ENCODE measurements around the gene SMYD3.

The SMYD3 gene

GRCh38 chr1:246200738-246201137 is 306.3 kb downstream of the SMYD3 start:
- no peak for DNase-seq

GRCh38 chr1:246200225-246200624 is 306.9 kb downstream of the SMYD3 start:
- DNase-seq = no peak

DNA sequence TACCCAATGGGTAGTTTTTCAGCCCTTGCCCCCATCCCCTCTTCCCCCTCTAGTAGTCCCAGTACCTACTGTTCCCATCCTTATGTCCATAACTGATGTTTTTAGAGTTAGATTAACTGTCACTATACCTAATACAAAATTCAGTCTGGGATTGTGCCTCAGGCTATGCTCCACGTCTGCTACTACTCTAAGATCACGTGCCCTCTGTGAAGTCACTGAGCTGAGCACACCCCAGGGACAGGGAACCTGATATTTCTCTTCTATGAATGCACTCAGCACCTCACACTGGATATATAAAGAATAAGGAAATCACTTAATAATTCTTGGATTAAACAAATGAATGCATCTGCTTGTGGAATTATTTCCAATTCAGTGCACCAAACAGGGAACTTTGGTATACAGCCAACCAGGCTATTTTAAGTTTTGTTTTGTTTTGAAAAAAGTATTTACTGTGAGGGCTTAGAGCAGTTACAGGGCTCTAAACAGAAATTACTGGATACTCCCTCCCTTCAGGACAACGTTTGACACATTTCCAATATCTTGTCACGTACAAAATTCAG is 307.9 kb downstream of the SMYD3 start:
- DNase-seq = no peak

DNA sequence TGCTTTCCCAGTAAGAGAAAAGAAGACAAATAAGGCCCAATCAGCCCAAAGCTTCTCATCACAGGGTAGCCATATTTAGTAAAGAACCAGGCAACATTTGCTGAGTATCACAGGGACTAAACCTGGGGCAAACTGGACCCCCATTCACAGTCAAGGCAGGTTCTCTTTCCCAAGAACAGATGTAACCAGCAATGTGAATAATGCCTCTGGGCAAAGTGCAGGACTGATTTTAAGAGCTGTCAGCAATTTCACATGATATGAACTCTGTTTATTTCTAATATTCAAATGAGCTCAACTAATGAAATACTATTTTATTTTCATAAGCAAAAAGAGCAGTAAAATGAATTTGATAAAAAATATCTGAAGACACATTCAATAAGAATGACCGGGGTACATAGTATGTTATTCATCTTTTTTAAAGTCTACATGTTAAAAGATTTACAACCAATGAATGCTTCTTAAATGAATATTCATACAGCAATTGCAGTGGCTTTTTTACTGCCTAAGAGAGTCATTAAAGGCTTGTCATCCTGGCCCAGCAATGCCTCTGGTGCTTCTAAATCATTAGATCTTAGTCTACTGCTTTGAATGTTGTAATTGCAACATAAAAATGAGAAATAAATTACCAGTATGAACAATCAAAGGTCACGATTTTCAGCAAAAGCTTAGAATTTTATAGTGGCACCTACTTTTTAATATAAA is 308.8 kb downstream of the SMYD3 start:
- DNase-seq = peak; percentile 35

GRCh38 chr1:246197076-246197475 is 310.0 kb downstream of the SMYD3 start:
- DNase-seq = no peak

GRCh38 chr1:246195296-246195695 is 311.8 kb downstream of the SMYD3 start:
- no peak for DNase-seq

DNA sequence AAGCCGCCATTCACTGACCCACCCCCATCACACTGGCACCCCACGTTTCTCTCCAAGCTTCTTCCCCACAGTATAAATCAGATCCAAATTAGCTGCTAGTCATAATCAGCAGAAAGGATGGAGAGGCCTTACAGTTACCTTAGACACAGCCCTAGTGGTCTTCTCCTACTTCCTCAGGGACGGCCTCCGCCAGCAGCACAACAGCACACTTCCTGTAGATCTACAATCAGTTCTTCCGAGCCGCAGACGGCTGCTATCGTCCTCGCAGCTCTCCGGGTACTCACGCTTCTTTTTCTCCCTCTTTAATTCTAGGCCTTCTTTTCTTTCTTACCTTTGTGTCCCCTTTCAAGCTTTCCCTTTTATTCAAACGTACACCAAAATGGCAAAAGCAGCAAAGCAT is 313.5 kb downstream of the SMYD3 start:
- DNase-seq = no peak

DNA sequence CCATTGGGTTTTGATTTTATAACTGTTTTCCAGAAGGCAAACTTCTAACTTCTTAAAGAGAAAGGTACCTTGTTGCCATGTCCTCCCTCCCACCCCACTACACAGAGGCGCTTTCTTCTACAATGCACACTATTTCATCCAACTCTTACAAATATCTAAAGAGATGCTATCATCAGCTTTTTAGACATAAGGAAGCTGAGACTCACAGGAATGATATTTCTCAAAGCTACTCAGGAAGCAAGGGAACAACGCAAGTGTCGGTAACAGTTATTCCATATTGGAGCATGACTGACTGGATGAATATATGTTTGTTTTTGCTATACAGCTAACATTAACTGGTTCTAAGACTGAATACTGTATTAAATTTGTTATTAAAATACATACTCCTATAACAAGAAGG is 318.0 kb downstream of the SMYD3 start:
- no peak for DNase-seq

GRCh38 chr1:246187834-246188372 is 319.2 kb downstream of the SMYD3 start:
- no peak for DNase-seq

- DNase-seq = no peak
Measured at GRCh38 chr1:246184503-246184902, 322.6 kb downstream of the SMYD3 start.

DNA sequence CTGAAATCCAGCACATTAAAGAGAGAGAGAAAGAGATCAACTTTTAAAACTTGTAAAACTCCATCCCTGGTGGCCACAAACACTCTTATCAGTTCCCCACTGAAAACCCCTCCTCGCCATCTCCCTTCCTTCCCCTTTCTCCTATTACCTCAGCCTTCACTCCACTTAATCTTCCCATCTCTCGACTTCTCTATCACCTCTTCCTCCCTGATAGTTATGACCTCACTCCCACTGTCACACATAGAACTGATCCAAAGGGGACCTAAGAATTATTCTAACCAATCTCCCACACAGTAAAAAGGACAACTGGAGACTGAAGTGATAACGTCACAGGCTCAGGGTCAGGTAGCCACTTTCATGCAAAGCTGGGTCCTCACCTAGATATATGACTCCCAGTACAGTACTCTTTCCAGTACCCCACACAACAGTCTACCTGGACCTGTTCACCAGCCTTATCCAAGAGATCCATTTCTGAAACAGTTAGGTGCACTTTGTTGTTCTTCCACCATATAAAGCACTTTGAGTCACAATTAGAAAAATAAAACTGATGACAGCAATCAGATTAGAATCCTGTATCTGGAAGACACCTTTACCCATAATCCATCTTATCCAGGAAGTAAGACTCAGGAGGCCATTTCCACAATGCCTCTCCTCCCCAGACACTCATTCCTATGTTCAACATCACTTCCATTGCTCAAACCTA is 324.8 kb downstream of the SMYD3 start:
- no peak for DNase-seq

GRCh38 chr1:246181241-246181640 is 325.8 kb downstream of the SMYD3 start:
- DNase-seq = peak; percentile 23

DNA sequence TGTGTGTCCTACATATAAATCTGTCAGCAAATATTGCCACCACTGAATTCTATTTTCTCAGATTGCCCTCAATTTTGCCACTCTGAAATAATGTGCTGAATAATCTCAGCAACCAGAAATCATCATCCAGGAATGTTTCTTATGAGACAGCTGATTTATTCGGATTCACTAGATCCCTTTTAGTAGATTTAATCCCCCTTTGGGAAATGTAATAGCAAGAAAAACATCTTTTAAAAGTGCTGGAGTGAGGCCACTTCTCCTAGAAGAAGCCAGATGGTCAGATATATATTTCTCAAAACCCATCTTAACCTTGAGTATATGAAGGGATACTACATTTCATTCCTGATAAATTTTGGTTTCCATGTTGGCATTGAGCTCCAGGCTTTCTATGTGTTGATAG is 327.7 kb downstream of the SMYD3 start:
- no peak for DNase-seq

GRCh38 chr1:246178717-246179311 is 328.3 kb downstream of the SMYD3 start:
- no peak for DNase-seq

DNA sequence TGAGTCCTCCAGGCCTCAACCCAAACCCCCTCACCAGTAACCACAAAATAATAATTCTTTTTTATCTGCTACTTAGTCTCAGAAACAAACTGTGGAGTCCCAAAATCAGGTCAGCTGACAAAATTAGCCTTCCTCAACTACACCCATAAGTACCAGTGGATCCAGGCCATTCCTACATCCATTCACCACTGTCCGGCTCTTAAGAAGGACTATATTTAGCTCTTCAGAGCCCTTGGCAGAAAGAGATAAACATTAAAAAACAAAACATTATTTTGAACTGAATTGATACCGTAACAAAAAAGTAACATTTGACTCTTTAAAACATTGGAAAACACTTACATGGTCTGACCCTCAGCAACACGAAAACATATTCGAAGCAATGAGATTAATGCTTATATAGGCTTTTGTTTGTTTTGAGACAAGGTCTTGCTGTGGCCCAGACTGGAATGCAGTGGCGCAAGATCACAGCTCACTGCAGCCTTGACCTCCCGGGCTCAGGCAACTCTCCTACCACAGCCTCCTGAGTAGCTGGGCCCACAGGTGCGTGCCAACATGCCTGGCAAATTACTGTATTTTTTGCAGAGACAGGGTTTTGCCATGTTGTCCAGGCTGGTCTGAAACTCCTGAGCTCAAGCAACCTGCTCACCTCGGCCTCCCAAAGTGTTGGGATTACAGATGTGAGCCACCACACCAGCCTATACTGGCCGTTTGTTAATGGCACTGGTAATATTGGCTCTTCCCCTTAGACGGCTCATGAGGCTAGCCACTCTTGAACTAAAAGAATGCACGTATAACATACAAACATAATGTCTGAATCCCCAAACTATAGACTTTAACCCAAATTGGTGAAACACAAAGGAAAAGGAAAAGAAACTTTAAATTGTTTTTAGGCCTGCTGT is 330.7 kb downstream of the SMYD3 start:
- no peak for DNase-seq

GRCh38 chr1:246170574-246171261 is 336.4 kb downstream of the SMYD3 start:
- DNase-seq = no peak

DNA sequence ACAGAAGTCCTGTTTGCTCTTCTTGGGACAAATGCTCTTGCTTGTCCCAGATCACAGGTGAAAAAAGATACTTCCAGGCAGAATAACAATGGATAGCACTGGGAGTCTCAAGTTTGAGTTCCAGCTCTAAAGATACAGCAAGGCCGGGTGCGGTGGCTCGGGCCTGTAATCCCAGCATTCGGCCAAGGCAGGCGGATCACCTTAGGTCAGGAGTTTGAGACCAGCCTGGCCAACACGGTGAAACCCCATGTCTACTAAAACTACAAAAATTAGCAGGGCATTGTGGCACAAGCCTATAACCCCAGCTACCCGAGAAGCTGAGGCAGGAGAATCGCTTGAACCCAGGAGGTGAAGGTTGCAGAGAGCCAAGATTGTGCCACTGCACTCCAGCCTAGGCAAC is 337.6 kb downstream of the SMYD3 start:
- DNase-seq = no peak

DNA sequence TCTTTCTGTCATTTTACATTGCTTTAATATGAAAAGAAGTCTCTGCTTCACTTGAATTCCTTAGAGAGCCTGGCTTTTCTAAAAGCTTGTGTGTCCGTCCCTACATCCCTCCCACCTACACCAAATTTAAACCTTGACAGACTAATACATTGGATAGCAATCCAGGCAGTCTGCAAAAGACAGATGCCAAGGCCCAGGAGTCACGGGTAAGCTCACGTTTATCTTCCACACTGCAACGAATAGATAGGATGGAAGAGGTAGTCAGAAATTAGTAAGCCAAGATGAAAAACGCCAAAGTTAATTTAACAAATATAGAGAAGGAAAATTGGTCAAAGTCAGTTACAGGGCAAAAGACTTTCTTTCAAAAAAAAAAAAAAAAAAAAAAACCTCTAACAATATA is 338.1 kb downstream of the SMYD3 start:
- DNase-seq = no peak

- no peak for DNase-seq
Measured at GRCh38 chr1:246166841-246167240, 340.2 kb downstream of the SMYD3 start.

GRCh38 chr1:246165826-246166709 is 341.0 kb downstream of the SMYD3 start:
- no peak for DNase-seq

DNA sequence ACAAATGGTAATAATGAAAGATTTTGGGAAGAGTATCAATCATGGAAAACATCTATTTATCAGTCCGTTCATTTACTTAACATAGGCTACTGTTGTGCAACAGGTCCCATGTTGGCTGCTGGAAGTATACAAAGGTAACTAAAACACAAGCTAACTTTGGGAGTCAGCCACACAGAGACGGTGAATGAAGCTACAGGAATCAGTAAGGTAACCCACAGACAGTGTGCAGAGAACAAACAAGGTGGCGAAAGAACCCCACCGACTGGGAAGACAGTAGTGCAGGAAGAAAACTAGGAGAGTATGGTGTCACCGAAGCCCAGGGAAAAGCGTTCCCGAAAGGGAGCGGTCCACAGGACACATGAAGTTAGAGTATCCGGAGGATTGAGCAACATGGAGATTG is 342.3 kb downstream of the SMYD3 start:
- DNase-seq = no peak

All from fibroblast of skin of right quadriceps (primary cell).